ENCODE measurements around the gene IL12RB1.

The IL12RB1 gene

DNA sequence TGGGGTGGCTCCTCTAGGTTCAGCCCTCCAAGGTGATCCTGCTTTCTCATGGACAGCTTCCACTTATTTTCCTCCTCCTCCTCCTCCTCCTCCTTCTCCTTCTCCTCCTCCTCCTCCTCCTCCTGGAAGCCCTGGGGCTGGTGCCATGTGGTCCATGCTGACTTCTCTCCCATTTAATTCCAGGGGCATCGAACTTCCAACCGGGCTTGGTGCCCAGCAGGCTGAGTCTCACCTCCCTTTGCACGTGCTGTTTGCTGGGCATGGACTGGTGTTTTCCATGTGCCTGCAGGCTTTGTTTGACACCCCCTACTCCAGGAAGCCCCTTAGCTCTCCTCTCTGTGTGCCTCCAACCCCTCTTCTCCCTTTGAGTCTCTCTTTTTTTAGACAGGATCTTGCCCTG, 14.5 kb upstream of the IL12RB1 start:
- Histone ChIP-seq H3K9ac (ENCODE audit: low read length) (no peak overlapping the region; the same call in 1 of the 2 replicates), H3K4me2 (ENCODE audit: low read depth, low read length, poor library complexity, severe bottlenecking) (no peak overlapping the region), H3K27me3 (ENCODE audit: low read length) (no peaks in the 10 kb centered on the region), H3K9me3 (ENCODE audit: insufficient read depth, low read length) (no peaks in the 10 kb centered on the region), H3K4me3 (ENCODE audit: insufficient read depth, low read length, poor library complexity, severe bottlenecking) (no peak overlapping the region), H3K36me3 (ENCODE audit: low read length) (no peaks in the 10 kb centered on the region), H3K9me2 (replicated peaks; ENCODE audit: insufficient read depth, low read length) (no peaks in the 10 kb centered on the region), H3K27ac (ENCODE audit: low read depth, low read length) (peak overlapping the region; percentile 93), H2AFZ (ENCODE audit: low read depth, low read length, severe bottlenecking) (no peak overlapping the region), H3K79me2 (ENCODE audit: insufficient read depth, low read length) (peaks cover 24% of the 10 kb centered on the region), H3F3A (ENCODE audit: insufficient read depth) (peaks cover 62% of the 10 kb centered on the region), H4K20me1 (ENCODE audit: low read depth, low read length) (no peaks in the 10 kb centered on the region)
- TF ChIP-seq, protein P1, sequence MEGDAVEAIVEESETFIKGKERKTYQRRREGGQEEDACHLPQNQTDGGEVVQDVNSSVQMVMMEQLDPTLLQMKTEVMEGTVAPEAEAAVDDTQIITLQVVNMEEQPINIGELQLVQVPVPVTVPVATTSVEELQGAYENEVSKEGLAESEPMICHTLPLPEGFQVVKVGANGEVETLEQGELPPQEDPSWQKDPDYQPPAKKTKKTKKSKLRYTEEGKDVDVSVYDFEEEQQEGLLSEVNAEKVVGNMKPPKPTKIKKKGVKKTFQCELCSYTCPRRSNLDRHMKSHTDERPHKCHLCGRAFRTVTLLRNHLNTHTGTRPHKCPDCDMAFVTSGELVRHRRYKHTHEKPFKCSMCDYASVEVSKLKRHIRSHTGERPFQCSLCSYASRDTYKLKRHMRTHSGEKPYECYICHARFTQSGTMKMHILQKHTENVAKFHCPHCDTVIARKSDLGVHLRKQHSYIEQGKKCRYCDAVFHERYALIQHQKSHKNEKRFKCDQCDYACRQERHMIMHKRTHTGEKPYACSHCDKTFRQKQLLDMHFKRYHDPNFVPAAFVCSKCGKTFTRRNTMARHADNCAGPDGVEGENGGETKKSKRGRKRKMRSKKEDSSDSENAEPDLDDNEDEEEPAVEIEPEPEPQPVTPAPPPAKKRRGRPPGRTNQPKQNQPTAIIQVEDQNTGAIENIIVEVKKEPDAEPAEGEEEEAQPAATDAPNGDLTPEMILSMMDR (IDR thresholded peaks at IDR 0.05; ENCODE audit: insufficient read depth, low read length, poor library complexity, severe bottlenecking), result no peak
- no peak for TF ChIP-seq EZH2phosphoT487 (conservative IDR thresholded peaks at IDR 0.05; ENCODE audit: low read length)

DNA sequence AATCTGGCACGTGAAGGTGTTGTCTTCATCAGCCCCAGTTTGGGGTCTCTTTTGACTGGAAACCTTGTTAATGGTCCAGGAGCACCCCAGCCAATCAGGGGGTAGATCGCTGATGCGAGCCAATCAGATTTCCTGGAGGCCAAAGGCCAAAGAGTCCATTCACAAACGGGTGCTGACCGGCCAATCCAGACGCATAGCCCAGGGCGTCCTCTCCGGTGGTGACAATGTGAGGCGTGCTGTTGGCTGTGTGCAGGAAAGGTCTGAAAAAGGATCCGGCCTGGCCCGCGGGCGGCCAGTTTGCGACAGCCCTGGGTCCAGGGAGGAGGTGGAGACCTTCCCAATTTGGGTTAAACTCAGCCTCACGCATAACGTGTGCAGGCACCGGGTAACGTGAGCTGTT, 14.0 kb upstream of the IL12RB1 start:
- H3K36me3 ChIP-seq (ENCODE audit: low read length), result no peaks in the 10 kb centered on the region
- H3F3A ChIP-seq (ENCODE audit: insufficient read depth), result peaks cover 59% of the 10 kb centered on the region
- no peaks in the 10 kb centered on the region for H3K9me2 ChIP-seq (replicated peaks; ENCODE audit: insufficient read depth, low read length)
- TF ChIP-seq, protein P1 (IDR thresholded peaks at IDR 0.05; ENCODE audit: insufficient read depth, low read length, poor library complexity, severe bottlenecking), result no peak
- no peak for TF ChIP-seq EZH2phosphoT487 (conservative IDR thresholded peaks at IDR 0.05; ENCODE audit: low read length)
- H2AFZ ChIP-seq (ENCODE audit: low read depth, low read length, severe bottlenecking), result no peak overlapping the region
- H3K27me3 ChIP-seq (ENCODE audit: low read length), result no peaks in the 10 kb centered on the region
- peak overlapping the region; percentile 93 for H3K27ac ChIP-seq (ENCODE audit: low read depth, low read length)
- no peaks in the 10 kb centered on the region for H3K9me3 ChIP-seq (ENCODE audit: insufficient read depth, low read length)
- no peak overlapping the region for H3K9ac ChIP-seq (ENCODE audit: low read length)
- H3K4me2 ChIP-seq (ENCODE audit: low read depth, low read length, poor library complexity, severe bottlenecking), result peak overlapping the region; percentile 71
- no peak overlapping the region for H3K4me3 ChIP-seq (ENCODE audit: insufficient read depth, low read length, poor library complexity, severe bottlenecking)
- H3K79me2 ChIP-seq (ENCODE audit: insufficient read depth, low read length), result peaks cover 29% of the 10 kb centered on the region
- no peaks in the 10 kb centered on the region for H4K20me1 ChIP-seq (ENCODE audit: low read depth, low read length)

DNA sequence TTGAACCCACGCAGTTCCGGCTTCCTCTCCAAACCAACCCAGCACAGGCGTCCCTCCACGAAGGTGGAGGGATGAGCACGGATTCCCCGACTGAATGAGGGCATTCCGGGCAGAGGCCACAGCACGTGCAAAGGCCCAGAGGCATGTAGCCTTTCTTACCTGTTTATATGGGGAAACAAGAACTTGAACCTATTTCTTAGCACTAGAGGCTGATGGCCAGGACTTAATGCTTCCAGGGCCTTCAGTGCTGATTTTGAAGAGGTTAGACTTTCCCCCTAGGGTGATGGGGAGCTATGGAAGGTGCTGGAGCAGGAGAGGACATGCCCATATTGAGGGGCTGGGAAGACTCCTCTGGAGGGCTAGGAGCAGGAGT, 12.9 kb upstream of the IL12RB1 start:
- Histone ChIP-seq H3K9me3 (ENCODE audit: insufficient read depth, low read length) (no peaks in the 10 kb centered on the region), H3K9me2 (replicated peaks; ENCODE audit: insufficient read depth, low read length) (no peaks in the 10 kb centered on the region), H2AFZ (ENCODE audit: low read depth, low read length, severe bottlenecking) (no peak overlapping the region), H3K36me3 (ENCODE audit: low read length) (no peaks in the 10 kb centered on the region), H3K27me3 (ENCODE audit: low read length) (no peaks in the 10 kb centered on the region), H3K79me2 (ENCODE audit: insufficient read depth, low read length) (peaks cover 34% of the 10 kb centered on the region), H3K4me3 (ENCODE audit: insufficient read depth, low read length, poor library complexity, severe bottlenecking) (peak overlapping the region; percentile 78), H3K27ac (ENCODE audit: low read depth, low read length) (peak overlapping the region; percentile 93), H3K9ac (ENCODE audit: low read length) (peak overlapping the region; percentile 79), H3K4me2 (ENCODE audit: low read depth, low read length, poor library complexity, severe bottlenecking) (peak overlapping the region; percentile 71), H3F3A (ENCODE audit: insufficient read depth) (peaks cover 52% of the 10 kb centered on the region), H4K20me1 (ENCODE audit: low read depth, low read length) (no peaks in the 10 kb centered on the region)
- TF ChIP-seq EZH2phosphoT487 (conservative IDR thresholded peaks at IDR 0.05; ENCODE audit: low read length), result no peak
- TF ChIP-seq, protein P1 (IDR thresholded peaks at IDR 0.05; ENCODE audit: insufficient read depth, low read length, poor library complexity, severe bottlenecking), result no peak
